ENCODE measurements around the gene CTSW. TPM values are rescaled to one million over a fixed set of nuclear protein-coding genes. Genes with fewer than 3 reads are reported as not detected.

Gene CTSW
- polyA plus RNA-seq, 1 of the 3 experiments (the other 2 are of a cell fraction): 0.49 TPM

DNA sequence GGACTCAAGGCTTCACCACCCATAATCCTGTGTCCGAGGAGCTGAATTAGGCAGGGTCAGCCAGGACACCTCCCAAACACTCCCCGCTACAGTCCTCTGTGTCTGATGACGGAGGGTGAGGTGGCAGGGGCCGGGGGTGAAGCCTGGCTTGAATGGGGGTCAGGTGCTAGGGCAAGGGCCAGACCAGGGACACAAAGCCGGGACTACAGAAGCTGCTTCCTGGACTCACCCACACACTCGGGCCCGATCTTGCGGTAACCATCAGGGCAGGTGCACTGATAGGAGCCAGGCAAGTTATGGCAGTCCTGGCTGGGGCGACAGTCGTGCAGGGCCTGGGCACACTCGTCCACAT, 9.4 kb upstream of the CTSW start:
- no peaks in the 10 kb centered on the region for H3K27me3 ChIP-seq (ENCODE audit: insufficient read depth)
- H3K79me2 ChIP-seq (ENCODE audit: insufficient read depth): peaks cover 34% of the 10 kb centered on the region
- no peak overlapping the region for H3K4me2 ChIP-seq
- CTCF ChIA-PET: interaction anchor here (0.9 to 18.4 kb wide), 6 partner anchors 9 to 159 kb away, joined by 3 to 374 read pairs (median 6); partner anchors contain the start of genes CCDC85B, CTSW, FIBP and KAT5
- peaks cover 45 to 54% of the 10 kb centered on the region in 2 experiments for H3K36me3 ChIP-seq (replicated peaks in 1 of 2; ENCODE audit: control insufficient read depth in 1 of 2, insufficient read depth in 2 of 2, low read length in 1 of 2)
- WGBS (ENCODE audit: low lambda C conversion rate): 89% methylated on average over 8 of the region's 11 CpGs
- no peaks in the 10 kb centered on the region; the same call in 1 of the 2 replicates for H4K20me1 ChIP-seq (ENCODE audit: insufficient read depth)
- no peak overlapping the region for H3K9ac ChIP-seq
- H3F3A ChIP-seq (replicated peaks; ENCODE audit: insufficient read depth): peaks cover 52% of the 10 kb centered on the region
- H2AFZ ChIP-seq (ENCODE audit: low read depth): no peak overlapping the region
- TF ChIP-seq RCOR1 (IDR thresholded peaks at IDR 0.05; ENCODE audit: low read length) (no peak), POLR2AphosphoS5 (IDR thresholded peaks at IDR 0.05; ENCODE audit: low read depth, low read length) (0 out of 2 replicates have a peak, but pooled peaks have one; percentile 11)
- H3K9me3 ChIP-seq: no peaks in the 10 kb centered on the region
- POLR2A ChIA-PET: interaction anchor here (0.6 to 4.8 kb wide), 4 partner anchors 11 to 139 kb away, joined by 3 to 59 read pairs (median 7); partner anchors contain the start of genes CCDC85B, CFL1 and MUS81
- peak overlapping the region; percentile 3 to 77; a peak in 2 of 4 replicates for H3K27ac ChIP-seq (ENCODE audit: low read depth in 2 of 2, low read length in 1 of 2)
- no peak for DNase-seq
- H3K4me3 ChIP-seq (ENCODE audit: low read depth in 2 of 2, low read length in 1 of 2): no peak overlapping the region
- H3K4me1 ChIP-seq (ENCODE audit: control insufficient read depth in 1 of 2, insufficient read depth in 2 of 2, low read depth in 1 of 2, low read length in 1 of 2): peaks cover 19 to 27% of the 10 kb centered on the region in 2 experiments; a peak in 3 of 4 replicates
- no peaks in the 10 kb centered on the region for H3K9me2 ChIP-seq

GRCh38 chr11:65870706-65871681, 8.6 kb upstream of the CTSW start:
- Histone ChIP-seq H3K27me3 (ENCODE audit: insufficient read depth) (no peaks in the 10 kb centered on the region), H2AFZ (ENCODE audit: low read depth) (no peak overlapping the region), H4K20me1 (ENCODE audit: insufficient read depth) (no peaks in the 10 kb centered on the region; the same call in 1 of the 2 replicates), H3K4me2 (peak overlapping the region; percentile 97), H3K4me1 (ENCODE audit: control insufficient read depth in 1 of 2, insufficient read depth in 2 of 2, low read depth in 1 of 2, low read length in 1 of 2) (peaks cover 19 to 27% of the 10 kb centered on the region in 2 experiments; a peak in 3 of 4 replicates), H3F3A (replicated peaks; ENCODE audit: insufficient read depth) (peaks cover 46% of the 10 kb centered on the region), H3K4me3 (ENCODE audit: low read depth in 2 of 2, low read length in 1 of 2) (peak overlapping the region; percentile 54 to 73; a peak in 3 of 4 replicates), H3K9me2 (no peaks in the 10 kb centered on the region), H3K79me2 (ENCODE audit: insufficient read depth) (peaks cover 34% of the 10 kb centered on the region), H3K36me3 (replicated peaks in 1 of 2; ENCODE audit: control insufficient read depth in 1 of 2, insufficient read depth in 2 of 2, low read length in 1 of 2) (peaks cover 40 to 47% of the 10 kb centered on the region in 2 experiments), H3K9ac (peak overlapping the region; percentile 70), H3K9me3 (no peaks in the 10 kb centered on the region), H3K27ac (ENCODE audit: low read depth in 2 of 2, low read length in 1 of 2) (peak overlapping the region; percentile 77 to 93; a peak in 2 of 4 replicates)
- 95% methylated on average over 10 of the region's 24 CpGs for WGBS (ENCODE audit: low lambda C conversion rate)
- ChIA-PET CTCF (interaction anchor here (0.8 to 18.4 kb wide), 12 partner anchors 10 to 159 kb away, joined by 3 to 374 read pairs (median 5); partner anchors contain the start of genes CCDC85B, CTSW, FIBP and KAT5), POLR2A (interaction anchor here (0.9 to 4.8 kb wide), 9 partner anchors 8 to 52 kb away, joined by 3 to 59 read pairs (median 4); partner anchors contain the start of genes CCDC85B, CFL1 and MUS81)
- no peak for DNase-seq
- TF ChIP-seq GABPA (IDR thresholded peaks at IDR 0.05; ENCODE audit: low read depth) (no peak), FOSL2 (IDR thresholded peaks at IDR 0.05; ENCODE audit: borderline replicate concordance, low read depth) (no peak)
- TF ChIP-seq, protein P1, sequence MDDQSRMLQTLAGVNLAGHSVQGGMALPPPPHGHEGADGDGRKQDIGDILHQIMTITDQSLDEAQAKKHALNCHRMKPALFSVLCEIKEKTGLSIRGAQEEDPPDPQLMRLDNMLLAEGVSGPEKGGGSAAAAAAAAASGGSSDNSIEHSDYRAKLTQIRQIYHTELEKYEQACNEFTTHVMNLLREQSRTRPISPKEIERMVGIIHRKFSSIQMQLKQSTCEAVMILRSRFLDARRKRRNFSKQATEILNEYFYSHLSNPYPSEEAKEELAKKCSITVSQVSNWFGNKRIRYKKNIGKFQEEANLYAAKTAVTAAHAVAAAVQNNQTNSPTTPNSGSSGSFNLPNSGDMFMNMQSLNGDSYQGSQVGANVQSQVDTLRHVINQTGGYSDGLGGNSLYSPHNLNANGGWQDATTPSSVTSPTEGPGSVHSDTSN (IDR thresholded peaks at IDR 0.05): no peak

Data from SK-N-SH (cell line).